GM18526 (cell line): ENCODE measurements around the gene SUSD1.

Experiments used
- POLR2A ChIP-seq: IDR thresholded peaks from 3 replicates; pipeline ENCODE4 v1.6.1; 2011; ENCODE audit not compliant: insufficient read length; ENCODE audit errors: extremely low read depth

SUSD1 gene

GRCh38 chr9:112176524-112176923 lies 1.4 kb upstream of the SUSD1 start:
- no peak for TF ChIP-seq POLR2A

GRCh38 chr9:112175796-112176315 lies 759 bp upstream of the SUSD1 start:
- TF ChIP-seq POLR2A = no peak

GRCh38 chr9:112174222-112174964 lies 704 bp downstream of the SUSD1 start:
- no peak for TF ChIP-seq POLR2A

- no peak for TF ChIP-seq POLR2A
These were observed 1.4 kb downstream of the SUSD1 start for GRCh38 chr9:112173489-112174221.

- TF ChIP-seq POLR2A = no peak
These were observed 4.1 kb downstream of the SUSD1 start for GRCh38 chr9:112170968-112171367.

GRCh38 chr9:112170235-112170634 lies 4.9 kb downstream of the SUSD1 start:
- no peak for TF ChIP-seq POLR2A

GRCh38 chr9:112169368-112169767 lies 5.7 kb downstream of the SUSD1 start:
- no peak for TF ChIP-seq POLR2A

GRCh38 chr9:112168197-112168596 lies 6.9 kb downstream of the SUSD1 start:
- TF ChIP-seq POLR2A = no peak

GRCh38 chr9:112166176-112167140 lies 8.6 kb downstream of the SUSD1 start:
- no peak for TF ChIP-seq POLR2A

GRCh38 chr9:112162621-112163413 lies 12.3 kb downstream of the SUSD1 start:
- no peak for TF ChIP-seq POLR2A

GRCh38 chr9:112159781-112160180 lies 15.3 kb downstream of the SUSD1 start:
- TF ChIP-seq POLR2A = no peak

- TF ChIP-seq POLR2A = no peak
These were observed 16.3 kb downstream of the SUSD1 start for GRCh38 chr9:112158656-112159367.

GRCh38 chr9:112157961-112158360 lies 17.1 kb downstream of the SUSD1 start:
- TF ChIP-seq POLR2A = no peak

GRCh38 chr9:112157087-112157486 lies 18.0 kb downstream of the SUSD1 start:
- no peak for TF ChIP-seq POLR2A
